Measurements from ENCODE around the gene CD200. TPM values are rescaled to one million over a fixed set of nuclear protein-coding genes. Genes with fewer than 3 reads are reported as not detected.
"Not testable (repeated sequence)": the region's sequence is repeated elsewhere in the genome, so short reads cannot be mapped to it uniquely, and the experiment has no call there.

Gene CD200
- total RNA-seq, 1 donor from 2014 or later, result 25.7 TPM

GRCh38 chr3:112376241-112376911 lies 43.4 kb downstream of the CD200 start:
- Mint-ChIP-seq H3K27ac (peak overlapping the region; percentile 95), H3K9me3 (peaks cover 5% of the 10 kb centered on the region), H3K4me3 (no peak overlapping the region), H3K4me1 (peaks cover 38% of the 10 kb centered on the region), H3K27me3 (ENCODE audit: low read depth) (no peaks in the 10 kb centered on the region), H3K36me3 (no peaks in the 10 kb centered on the region)
- TF ChIP-seq, protein P1, sequence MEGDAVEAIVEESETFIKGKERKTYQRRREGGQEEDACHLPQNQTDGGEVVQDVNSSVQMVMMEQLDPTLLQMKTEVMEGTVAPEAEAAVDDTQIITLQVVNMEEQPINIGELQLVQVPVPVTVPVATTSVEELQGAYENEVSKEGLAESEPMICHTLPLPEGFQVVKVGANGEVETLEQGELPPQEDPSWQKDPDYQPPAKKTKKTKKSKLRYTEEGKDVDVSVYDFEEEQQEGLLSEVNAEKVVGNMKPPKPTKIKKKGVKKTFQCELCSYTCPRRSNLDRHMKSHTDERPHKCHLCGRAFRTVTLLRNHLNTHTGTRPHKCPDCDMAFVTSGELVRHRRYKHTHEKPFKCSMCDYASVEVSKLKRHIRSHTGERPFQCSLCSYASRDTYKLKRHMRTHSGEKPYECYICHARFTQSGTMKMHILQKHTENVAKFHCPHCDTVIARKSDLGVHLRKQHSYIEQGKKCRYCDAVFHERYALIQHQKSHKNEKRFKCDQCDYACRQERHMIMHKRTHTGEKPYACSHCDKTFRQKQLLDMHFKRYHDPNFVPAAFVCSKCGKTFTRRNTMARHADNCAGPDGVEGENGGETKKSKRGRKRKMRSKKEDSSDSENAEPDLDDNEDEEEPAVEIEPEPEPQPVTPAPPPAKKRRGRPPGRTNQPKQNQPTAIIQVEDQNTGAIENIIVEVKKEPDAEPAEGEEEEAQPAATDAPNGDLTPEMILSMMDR (IDR thresholded peaks at IDR 0.05; ENCODE audit: unreplicated experiment), result no peak
- DNase-seq (ENCODE audit: low spot score in 2 of 2, unreplicated experiment in 2 of 2), result no peak

DNA sequence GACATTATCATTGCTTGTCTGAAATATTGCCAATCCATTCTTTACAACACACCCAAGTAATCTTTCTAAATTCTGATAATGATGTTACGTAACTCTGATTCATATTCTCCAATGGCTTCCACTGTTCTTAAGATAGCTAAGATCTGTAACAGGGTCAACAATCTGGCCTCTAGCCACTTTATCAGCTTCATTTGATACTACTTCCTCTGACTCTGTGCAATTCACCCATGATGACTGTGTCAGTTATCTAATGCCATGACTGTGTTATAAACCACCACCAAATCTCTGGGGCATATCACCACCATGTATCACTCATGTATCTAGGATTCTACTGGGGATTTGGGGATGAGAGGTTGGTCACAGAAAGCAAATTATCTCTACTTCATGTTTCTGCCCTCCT lies 44.0 kb downstream of the CD200 start:
- H3K36me3 Mint-ChIP-seq, result no peaks in the 10 kb centered on the region
- peak overlapping the region; percentile 95 for H3K27ac Mint-ChIP-seq
- TF ChIP-seq, protein P1 (IDR thresholded peaks at IDR 0.05; ENCODE audit: unreplicated experiment), result no peak
- H3K9me3 Mint-ChIP-seq, result peaks cover 5% of the 10 kb centered on the region
- no peak overlapping the region for H3K4me3 Mint-ChIP-seq
- no peak for DNase-seq (ENCODE audit: low spot score in 2 of 2, unreplicated experiment in 2 of 2)
- peaks cover 38% of the 10 kb centered on the region for H3K4me1 Mint-ChIP-seq
- no peaks in the 10 kb centered on the region for H3K27me3 Mint-ChIP-seq (ENCODE audit: low read depth)

DNA sequence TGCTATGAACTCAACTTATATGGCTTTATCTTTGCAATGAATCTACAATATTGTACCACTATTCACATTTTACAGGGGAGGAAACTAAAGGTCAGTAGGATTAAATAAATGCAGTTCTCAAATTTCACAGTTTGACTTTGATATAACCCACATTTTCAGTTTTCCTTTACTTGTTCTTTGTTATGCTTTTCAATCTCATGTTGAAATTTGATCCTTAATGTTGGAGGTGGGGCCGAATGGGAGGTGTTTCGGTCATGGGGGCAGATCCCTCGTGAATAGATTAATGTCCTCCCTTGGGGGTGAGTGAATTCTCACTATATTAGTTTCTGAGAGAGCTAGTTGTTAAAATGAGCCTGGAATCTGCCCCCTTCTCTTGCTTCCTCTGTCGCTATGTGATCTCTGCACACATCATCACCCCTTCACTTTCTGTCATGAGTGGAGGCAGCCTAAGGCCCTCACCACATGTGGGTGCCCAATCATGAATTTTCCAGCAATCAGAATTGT lies 44.7 kb downstream of the CD200 start:
- Mint-ChIP-seq H3K4me3 (no peak overlapping the region), H3K27me3 (ENCODE audit: low read depth) (no peaks in the 10 kb centered on the region), H3K27ac (peak overlapping the region; percentile 95), H3K36me3 (no peaks in the 10 kb centered on the region), H3K4me1 (peaks cover 38% of the 10 kb centered on the region), H3K9me3 (peaks cover 5% of the 10 kb centered on the region)
- TF ChIP-seq, protein P1 (IDR thresholded peaks at IDR 0.05; ENCODE audit: unreplicated experiment), result no peak
- DNase-seq (ENCODE audit: low spot score in 2 of 2, unreplicated experiment in 2 of 2), result no peak

DNA sequence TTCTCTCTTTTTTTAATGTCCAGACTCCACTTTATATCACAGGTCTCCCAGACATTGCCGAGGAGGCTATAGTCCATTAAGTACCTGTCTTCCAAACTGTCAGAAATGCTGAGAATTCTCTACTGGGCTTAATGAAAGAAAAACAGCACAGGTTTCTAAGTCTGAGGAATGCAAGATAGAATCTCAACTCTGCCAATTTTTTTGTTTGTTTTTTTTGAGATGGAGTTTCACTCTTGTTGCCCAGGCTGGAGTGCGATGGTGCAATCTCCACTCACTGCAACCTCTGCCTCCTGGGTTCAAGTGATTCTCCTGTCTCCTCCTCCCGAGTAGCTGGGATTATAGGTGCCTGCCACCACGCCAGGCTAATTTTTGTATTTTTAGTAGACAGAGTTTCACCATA lies 45.4 kb downstream of the CD200 start:
- not testable (repeated sequence) for H3K4me3 Mint-ChIP-seq; H3K36me3 Mint-ChIP-seq; H3K27me3 Mint-ChIP-seq (ENCODE audit: low read depth); H3K9me3 Mint-ChIP-seq; DNase-seq (ENCODE audit: low spot score in 2 of 2, unreplicated experiment in 2 of 2)
- Mint-ChIP-seq H3K4me1 (peaks cover 38% of the 10 kb centered on the region), H3K27ac (peak overlapping the region; percentile 95)

DNA sequence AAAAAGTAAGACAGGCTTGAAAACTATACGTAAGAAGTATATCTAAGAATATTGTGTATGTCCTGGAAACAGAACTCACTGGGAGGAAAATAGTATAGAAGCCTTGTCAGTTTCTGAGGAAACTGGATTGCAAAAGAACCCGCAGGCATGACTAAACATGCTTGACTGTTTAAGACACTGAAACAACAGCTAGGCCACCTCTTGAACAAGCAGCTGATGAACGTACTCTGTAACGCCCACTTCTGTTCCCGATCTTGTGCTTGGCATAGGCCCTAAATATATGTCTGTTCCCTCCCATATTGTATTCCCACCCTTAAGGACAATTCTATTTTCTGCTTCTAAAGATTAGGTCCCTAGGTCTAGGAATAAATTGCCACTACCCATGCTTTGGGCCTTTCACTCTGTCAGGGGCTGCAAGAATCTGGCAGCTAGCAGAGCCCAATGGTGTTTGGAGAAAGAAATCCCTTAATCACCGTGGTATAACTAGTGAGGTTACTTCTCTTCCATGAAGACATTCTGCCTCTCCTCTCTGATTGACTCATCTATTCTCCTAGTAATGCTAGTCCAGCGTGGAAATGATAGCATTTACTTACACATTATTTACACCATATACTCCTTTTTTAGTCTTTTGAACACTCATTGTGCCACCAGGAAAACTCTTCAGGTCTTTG lies 46.2 kb downstream of the CD200 start:
- DNase-seq (ENCODE audit: low spot score in 2 of 2, unreplicated experiment in 2 of 2), result no peak
- Mint-ChIP-seq H3K27me3 (ENCODE audit: low read depth) (no peaks in the 10 kb centered on the region), H3K9me3 (peaks cover 5% of the 10 kb centered on the region), H3K4me3 (no peak overlapping the region), H3K27ac (peak overlapping the region; percentile 95), H3K36me3 (no peaks in the 10 kb centered on the region), H3K4me1 (peaks cover 38% of the 10 kb centered on the region)
- TF ChIP-seq, protein P1 (IDR thresholded peaks at IDR 0.05; ENCODE audit: unreplicated experiment), result no peak
